KG1 (cell line): ENCODE results near the gene LASP1NB.
"Not testable (repeated sequence)": the region's sequence is repeated elsewhere in the genome, so short reads cannot be mapped to it uniquely, and the experiment has no call there.

ENCODE experiments used
- DNase-seq: peaks from one replicate; lab custom pipeline; 2025; lab: John Stamatoyannopoulos, UW

Gene LASP1NB

DNA sequence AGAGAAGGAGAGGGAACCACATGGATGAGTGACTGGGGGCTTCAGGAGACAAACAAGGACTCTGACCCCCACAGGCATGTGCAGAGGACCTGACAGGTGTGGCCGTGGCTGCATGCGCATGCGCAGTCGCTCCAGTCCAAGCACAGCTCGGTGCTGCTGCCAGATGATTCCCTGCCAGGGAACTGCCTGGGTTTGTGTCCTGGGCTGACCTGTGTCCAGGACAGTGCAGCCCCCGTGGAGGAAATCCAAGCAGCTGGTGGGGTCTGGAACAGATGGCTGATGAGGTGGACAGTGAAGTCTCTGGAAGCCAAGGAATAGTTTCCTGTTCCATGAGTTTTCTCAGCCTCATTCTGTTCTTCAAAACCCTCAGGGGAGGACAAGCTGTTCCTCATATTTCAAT, 28.2 kb upstream of the LASP1NB start:
- DNase-seq: no peak

GRCh38 chr17:38897671-38898290, 27.6 kb upstream of the LASP1NB start:
- no peak for DNase-seq

DNA sequence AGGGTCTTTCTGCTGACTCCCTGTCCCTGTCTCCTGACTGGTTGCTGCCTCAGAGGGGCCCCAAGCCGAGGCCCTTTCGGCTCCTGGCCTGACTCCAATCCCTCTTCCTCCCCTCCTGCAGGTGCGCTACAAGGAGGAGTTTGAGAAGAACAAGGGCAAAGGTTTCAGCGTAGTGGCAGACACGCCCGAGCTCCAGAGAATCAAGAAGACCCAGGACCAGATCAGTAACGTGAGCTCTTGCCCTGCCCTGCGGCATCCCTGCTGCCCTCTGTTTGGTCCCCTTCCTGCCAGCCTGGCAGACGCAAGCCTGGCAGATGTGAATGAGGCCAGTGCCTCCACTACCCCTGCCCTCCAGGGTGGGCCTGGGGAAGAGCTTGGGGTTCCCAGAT, 27.1 kb upstream of the LASP1NB start:
- no peak for DNase-seq

DNA sequence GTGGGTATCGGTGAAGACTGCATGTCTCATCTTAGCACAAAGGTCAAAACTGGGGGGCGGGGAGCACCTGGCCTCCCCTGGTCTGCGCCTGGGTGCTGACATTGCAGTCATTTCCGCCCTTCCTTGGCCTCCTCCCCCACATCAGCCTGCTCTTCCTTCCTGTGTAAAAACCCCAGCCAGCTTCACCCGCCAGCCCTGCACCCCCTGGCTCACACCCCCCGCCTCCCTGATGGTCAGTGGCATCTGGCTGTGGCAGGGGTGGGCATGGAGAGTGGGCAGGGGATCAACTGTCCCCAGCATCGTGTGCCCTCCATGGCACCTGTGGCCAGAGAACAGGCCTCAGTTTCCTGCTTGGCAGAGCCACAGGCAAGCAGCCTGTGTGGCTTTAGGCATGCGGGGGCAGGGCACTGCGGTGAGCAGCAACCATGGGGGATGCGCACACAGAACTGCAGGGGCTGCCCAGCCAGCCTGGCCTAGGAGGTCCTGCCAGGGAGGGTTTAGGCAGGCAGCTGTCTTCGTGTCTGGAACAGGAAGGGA, 26.5 kb upstream of the LASP1NB start:
- DNase-seq: peak; percentile 88

DNA sequence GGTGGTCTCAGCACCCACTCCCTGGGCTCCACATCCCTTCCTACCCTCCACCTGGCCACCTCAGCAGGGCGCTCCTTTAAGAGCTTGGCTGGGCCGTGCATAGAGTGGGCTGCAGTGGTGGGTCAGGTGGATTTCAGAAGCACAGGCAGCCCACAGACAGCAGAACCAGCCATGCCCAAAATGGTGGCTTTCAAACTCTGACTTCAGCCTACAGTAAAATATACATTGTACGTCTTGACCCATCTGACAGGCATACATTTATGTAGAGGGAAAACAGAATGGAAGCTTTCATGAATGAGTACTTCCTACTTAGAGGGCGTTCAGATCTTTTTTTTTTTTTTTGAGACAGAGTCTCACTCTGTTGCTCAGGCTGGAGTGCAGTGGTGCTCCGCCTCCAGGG, 26.0 kb upstream of the LASP1NB start:
- DNase-seq: no peak

- DNase-seq: peak; percentile 65
These were observed 24.3 kb upstream of the LASP1NB start for GRCh38 chr17:38900978-38901656.

DNA sequence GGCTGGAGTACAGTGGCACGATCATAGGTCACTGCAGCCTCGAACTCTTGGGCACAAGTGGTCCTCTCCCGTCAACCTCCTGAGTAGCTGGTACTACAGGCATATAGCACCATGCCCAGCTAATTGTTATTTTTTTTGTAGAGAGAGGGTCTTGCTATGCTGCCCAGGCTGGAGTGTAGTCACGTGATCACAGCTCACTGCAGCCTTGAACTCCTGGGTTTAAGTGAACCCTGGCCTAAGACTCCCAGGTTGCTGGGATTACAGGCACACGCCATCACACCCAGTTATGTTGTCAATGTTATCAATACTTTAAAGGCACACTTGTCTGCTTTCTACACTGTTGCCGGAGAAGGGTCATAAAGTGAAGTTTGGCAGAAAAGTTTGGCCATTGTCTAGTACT, 22.0 kb upstream of the LASP1NB start:
- DNase-seq: no peak

DNA sequence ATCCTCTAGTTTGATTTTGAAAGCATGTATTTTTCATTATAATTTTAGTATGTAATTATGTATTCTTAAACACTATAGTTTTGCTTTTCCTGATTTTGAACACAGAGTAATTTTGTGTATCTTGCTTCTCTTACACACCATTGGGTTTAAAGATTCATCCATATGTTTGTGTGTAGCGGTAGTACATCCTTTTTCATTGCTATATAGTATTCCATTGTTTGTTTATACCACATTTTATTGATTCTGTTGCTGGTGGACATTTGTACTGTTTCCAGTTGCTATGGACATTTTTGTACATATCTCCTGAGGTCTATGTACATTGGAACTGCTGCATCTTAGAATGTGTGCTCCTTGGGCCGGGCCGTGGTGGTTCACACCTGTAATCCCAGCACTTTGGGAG, 20.5 kb upstream of the LASP1NB start:
- DNase-seq: no peak

GRCh38 chr17:38905375-38905774, 20.0 kb upstream of the LASP1NB start:
- DNase-seq: no peak

DNA sequence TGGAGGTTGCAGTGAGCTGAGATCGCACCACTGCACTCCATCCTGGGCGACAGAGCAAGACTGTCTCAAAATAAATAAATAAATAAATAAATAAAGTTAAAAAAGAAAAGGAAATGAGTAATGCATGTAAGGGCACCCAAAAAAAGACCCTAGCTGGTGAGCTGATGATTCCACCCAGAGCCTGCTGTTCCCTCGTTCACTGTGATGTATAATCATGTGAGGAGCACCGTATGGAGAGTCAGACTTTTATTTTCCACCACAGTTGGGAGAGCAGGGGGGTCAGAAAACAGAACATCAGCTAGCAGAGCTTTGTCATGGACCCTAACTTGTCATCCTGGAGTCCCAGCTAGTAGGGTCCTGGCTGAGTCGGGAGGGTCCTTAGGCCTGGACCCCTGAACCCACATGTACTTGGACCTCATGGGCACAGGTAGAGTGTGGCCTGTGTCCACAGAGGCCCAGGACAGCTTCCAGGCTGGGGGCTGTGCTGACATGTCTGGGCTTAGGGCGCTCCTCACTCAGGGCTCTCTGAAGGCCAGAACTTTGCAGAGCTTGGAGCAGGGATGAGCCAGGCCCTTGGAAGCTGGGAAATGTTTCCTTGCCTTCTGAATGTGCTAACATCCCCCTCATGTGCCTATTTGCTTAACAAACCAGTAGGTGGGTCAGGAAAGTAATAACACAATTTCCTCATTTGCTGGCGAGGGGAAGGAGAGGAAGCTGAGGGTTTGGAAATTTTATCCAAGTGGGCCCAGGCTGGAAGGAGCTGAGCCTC, 18.8 kb upstream of the LASP1NB start:
- DNase-seq: no peak

DNA sequence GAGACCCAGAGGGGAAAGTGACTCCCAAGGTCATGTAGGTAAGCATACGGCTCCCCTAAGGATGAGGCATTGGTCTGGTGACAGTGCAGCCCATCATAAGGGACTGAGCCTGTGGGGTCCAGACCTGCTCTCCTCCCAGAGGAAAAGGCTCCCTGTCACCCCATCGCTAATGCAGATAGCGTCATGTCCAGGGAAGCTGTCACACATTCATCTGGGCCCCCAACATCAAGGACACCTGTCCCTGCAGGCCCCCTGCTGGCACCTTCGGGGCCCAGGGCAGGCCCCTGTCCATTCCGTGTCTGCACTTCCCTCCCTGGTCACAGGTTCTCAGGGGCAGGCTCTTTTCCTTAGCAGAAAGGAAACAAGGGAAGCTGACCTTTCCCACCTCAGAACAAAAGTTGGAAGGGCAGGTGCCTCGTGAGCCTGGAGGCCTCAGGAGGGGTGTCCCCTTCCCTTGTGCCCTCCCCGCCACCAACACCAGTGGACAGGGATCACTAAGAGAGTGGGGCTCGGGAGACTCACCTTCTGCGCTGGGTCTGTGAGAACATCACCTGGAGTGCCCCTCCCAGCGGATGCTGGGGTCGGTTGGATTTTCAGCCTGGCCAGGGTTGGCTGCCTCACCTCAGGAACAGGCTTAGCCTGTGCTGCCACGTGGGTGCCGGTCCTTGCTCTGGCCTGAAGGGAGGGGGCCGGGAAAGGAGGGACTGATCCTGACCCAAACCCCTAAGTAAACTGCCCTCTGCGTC, 17.3 kb upstream of the LASP1NB start:
- DNase-seq: no peak

- no peak for DNase-seq
These were observed 16.7 kb upstream of the LASP1NB start for GRCh38 chr17:38908676-38909181.

- no peak for DNase-seq
These were observed 15.1 kb upstream of the LASP1NB start for GRCh38 chr17:38910325-38910724.

GRCh38 chr17:38911081-38911730, 14.2 kb upstream of the LASP1NB start:
- no peak for DNase-seq

DNA sequence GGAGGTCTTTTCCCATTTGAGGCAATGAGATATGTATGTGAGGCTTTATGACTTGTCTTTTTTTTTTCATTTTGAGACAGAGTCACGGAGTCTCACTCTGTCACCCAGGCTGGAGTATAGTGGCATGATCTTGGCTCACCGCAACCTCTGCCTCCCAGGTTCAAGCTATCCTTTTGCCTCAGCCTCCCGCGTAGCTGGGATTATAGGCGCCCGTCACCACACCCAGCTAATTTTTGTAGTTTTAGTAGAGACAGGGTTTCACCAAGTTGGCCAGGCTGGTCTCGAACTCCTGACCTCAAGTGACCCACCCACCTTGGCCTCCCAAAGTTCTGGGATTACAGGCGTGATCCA, 13.7 kb upstream of the LASP1NB start:
- DNase-seq: not testable (repeated sequence)

- DNase-seq: no peak
These were observed 13.1 kb upstream of the LASP1NB start for GRCh38 chr17:38912221-38912813.

GRCh38 chr17:38914741-38915638, 10.4 kb upstream of the LASP1NB start:
- DNase-seq: no peak

GRCh38 chr17:38915639-38915995, 9.8 kb upstream of the LASP1NB start:
- DNase-seq: no peak

GRCh38 chr17:38916771-38917170, 8.6 kb upstream of the LASP1NB start:
- DNase-seq: no peak

- no peak for DNase-seq
These were observed 8.2 kb upstream of the LASP1NB start for GRCh38 chr17:38917259-38917658.
